HG03103 (cell line): ENCODE data around the gene SOX15.

ENCODE experiments used
- ATAC-seq: cut with Tn5 transposase; IDR thresholded peaks from one replicate; pipeline ENCODE4 v1.9.1; 2021; ENCODE audit warnings: low read depth; ENCODE audit not compliant: unreplicated experiment

Gene SOX15

DNA sequence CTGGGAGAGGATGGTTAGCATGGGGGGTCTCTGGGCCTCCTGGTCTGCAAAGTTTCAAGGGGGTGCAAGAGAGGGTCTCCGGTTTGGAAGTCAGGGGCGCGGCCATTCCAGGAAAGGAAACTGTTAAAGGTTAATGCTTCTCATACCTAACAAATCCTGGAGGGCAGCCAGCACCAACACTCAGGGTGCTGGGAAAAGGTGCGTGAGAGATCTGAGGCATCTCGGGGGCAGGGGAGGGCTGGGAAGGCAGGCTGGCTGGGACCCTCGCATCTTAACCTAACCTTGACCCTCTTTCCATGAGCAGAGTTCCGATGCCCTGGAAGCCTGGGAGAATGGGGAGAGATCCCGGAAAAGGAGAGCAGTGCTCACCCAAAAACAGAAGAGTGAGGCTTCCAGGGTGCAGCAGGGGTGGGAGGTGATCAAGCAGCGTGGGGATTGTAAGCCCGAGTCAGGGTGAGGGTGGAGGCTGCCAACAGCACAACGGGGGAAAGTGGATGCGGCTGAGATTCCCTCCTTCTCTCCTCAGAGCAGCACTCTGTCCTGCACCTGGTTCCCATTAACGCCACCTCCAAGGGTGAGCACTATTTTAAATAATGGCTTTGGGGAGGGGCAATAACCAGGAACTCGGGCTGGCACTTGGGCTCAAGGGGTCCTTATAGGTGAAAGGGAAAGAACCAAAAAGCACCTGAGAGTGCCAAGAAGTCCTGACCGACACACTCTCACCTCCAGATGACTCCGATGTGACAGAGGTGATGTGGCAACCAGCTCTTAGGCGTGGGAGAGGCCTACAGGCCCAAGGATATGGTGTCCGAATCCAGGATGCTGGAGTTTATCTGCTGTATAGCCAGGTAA, 30.3 kb downstream of the SOX15 start:
- ATAC-seq = no peak

- ATAC-seq = no peak
These were observed 31.2 kb downstream of the SOX15 start, which contains the start of gene TNFSF13 for GRCh38 chr17:7558544-7559319. TSS of gene TNFSF13 (plus strand) at chr17:7558750. CDS start at chr17:7559040, 290 bp downstream.

DNA sequence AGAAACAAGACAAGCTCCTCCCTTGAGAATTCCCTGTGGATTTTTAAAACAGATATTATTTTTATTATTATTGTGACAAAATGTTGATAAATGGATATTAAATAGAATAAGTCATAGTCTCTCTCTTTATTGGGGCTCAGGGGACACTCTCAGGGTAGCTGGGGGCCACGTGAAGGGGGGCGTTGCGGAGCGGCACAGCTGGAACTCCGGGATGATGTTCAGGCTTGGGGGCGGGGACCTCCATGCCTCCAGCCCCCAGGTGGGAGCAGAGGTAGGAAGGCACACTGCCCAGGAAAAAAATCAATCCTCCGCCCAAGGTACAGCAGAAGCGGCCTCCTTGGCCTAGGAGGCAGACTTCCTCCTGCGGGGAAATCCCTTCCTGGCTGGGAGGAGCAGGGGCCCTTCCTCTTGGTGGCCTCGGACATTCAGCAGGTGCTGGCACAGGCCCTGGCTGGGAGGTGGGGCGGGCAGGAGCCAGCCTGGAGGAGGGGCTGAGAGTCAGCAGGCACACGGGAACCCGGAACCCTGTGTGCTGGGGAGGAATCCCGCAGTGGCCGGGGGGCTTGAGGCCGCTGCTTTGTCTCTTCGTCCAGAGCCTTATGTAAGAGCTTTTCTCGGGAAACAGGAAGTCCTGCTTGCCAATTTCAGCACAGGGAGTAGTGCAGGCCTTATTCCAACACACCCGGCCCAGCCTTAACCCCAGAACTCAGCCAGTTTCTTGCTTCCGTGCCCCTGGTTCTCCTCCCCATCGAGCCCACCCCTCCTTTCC, 31.9 kb downstream of the SOX15 start:
- ATAC-seq = no peak

- ATAC-seq = no peak
These were observed 32.6 kb downstream of the SOX15 start for GRCh38 chr17:7557147-7557764.

- ATAC-seq = no peak
These were observed 33.3 kb downstream of the SOX15 start for GRCh38 chr17:7556627-7557026.

DNA sequence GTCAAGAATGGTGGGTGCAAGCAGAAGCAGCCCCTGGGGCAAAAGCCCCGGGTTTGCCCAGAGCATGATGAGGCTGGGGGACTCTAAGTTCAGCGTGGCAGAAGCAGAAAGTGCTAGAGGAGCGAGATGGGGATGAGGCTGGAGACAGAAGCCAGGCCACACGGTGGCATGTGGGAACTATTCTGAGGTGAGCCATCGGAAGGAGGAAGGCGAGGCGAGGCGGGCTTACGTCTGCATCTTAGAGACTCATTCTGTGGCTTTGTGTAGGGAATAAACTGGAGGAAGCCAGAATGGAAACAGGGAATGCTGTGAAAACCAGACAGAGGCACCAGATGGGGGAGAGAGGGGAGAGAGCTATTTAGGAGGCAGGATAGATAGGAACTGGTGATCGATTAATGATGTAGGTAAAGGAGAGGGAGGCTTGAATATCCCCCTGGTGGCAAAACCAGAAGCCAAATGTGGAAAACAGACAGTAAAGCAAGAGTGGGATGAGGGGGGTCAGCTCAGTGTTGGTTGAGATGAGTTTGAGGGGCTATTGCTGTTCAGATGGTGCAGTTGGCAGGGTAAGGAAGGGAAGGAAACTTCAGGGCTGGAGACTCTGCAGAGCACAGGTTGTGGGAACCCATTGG, 34.5 kb downstream of the SOX15 start:
- no peak for ATAC-seq

DNA sequence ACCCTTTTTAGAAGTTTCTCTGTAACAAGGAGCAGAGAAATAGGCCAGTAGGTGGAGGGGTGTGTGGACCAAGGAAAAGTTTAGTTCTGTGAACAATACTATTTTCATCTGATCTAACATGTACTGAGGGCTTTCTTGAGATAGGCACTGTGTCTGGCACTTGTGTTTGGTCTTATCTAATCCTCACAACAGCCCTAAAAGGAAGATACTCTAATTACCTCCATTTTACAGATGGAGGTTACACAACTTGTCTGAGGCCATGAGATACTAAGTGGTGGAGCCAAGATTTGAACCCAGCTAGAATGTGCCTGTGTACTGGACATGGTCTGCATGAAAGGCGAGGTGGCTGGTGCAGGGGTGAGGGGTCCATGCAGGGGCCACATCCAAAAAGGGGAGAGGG, 36.5 kb downstream of the SOX15 start:
- ATAC-seq = no peak

DNA sequence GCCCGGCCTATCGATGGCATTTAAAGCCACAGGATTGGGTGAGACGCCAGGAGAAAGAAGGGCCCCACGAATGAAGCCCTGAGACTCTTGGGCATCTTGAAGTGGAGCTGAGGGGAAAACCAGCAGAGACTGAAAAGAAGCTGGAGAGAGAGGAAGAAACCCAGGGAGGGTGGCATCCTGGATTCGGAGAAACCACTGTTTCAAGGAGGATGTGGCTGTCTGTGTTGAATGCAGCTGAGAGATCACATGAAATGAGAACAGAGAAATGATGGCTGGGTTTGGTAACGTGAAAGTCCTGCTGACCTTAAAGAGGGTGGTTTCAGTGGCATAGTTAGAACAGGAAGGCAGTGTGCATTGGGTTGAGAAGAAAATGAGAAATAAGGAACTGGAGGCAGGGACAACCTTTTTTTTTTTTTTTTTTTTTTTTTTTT, 37.3 kb downstream of the SOX15 start:
- ATAC-seq = no peak

DNA sequence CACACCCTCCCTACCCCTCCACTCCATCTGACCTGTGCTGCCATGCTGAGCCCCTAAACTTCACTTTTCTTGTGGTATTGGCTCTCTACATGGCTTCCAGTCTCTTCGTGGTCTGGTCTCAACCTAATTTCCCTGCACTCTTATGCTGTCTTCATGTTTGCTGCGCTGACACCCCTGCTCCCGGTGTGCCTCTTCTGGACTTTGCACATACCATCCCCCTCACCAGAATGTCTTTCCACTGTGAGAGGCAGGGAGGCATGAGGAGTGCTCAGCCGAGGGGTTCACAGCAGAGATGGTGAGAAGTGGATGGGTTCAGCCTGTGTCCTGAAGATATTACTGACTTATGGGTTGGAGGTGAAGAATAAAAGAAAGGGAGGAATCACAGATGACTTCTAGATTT, 38.5 kb downstream of the SOX15 start:
- no peak for ATAC-seq

DNA sequence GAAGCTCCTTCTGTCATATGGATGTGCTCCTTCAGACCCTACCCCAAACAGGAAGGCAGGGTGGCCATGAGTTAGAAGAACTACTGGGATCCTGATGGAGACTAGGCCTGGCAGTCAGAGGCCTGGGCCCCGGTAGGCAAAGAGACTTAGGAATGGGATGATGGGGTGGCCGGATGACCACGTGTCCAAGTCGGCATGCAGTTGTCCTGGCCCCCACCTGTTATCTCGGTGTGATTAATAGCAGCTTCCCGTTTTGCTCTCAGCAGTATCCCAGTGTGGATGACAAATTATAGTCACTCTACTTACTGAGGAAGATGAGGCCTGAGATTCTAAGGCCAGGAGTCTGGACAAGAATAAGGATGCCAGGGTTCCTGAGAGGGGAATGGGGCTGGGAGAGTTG, 39.5 kb downstream of the SOX15 start:
- ATAC-seq = no peak

DNA sequence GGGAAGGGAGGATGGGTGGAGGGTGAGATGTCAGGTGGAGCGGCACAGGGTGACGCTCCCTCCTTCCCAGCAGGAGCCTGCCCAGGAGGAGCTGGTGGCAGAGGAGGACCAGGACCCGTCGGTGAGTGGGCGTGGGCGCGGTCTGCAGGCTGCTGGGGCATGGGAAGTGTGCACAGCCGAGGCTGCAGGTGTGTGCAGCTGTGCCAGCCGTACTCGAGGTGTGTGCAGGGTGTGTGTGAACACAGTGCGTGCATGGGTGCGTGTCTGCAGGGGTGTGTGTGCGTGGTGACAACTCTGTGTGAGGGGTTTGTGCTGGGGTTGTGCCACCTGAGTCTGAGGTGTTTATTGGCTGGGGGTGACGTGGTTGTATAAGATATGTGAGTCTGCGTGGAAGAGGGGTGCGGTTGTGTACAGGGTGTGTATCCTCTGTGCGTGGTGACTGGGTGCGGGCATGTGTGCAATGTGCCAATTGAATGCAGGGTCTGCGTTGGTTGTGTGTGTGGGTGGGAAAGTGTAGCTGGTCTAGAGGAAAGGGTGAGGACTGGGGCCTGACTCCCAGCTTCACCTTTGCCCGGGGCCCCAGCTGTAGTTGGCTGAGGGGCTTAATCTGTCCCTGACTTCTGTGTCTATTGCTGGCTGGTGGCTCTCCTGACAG, 40.4 kb downstream of the SOX15 start:
- no peak for ATAC-seq

- no peak for ATAC-seq
These were observed 41.1 kb downstream of the SOX15 start, which contains the start of gene TNFSF12 for GRCh38 chr17:7548585-7549400. TSS of gene TNFSF12 (plus strand) at chr17:7549058. CDS start at chr17:7549154, 96 bp downstream.

- ATAC-seq = no peak
These were observed 45.0 kb downstream of the SOX15 start for GRCh38 chr17:7544911-7545310.

DNA sequence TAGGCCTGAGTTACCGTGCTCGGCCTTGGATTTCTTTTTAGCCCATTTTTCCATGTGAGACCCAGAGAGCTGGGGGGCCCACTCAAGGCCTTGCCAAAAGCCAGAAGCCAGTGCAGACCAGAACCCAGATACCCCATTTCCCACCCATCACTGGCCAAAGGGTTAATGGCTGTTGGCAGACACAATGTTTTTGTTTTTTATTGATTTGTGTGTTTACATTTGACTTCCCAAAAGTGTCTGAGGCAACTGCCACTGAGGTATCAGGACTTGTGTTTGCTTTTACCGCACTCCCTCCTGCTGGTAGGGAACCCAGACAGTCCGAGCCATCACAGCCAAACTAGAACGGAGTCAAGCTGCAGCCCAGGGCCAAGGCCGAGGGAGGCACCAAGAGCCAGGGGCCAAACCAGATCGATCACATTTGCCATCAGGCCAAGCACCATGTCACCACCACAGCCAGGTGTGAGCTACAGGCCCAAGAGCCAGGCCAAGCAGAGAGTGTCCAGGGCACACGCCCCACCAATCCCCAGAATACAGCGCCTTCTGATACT, 48.7 kb downstream of the SOX15 start:
- ATAC-seq = no peak

- ATAC-seq = no peak
These were observed 50.9 kb downstream of the SOX15 start for GRCh38 chr17:7538891-7539545.
